ENCODE results near the gene FGF12. TPM values are rescaled to one million over a fixed set of nuclear protein-coding genes. Genes with fewer than 3 reads are reported as not detected.

FGF12 gene
- total RNA-seq, 1 experiment from 2014 or later, result 0.07 TPM

DNA sequence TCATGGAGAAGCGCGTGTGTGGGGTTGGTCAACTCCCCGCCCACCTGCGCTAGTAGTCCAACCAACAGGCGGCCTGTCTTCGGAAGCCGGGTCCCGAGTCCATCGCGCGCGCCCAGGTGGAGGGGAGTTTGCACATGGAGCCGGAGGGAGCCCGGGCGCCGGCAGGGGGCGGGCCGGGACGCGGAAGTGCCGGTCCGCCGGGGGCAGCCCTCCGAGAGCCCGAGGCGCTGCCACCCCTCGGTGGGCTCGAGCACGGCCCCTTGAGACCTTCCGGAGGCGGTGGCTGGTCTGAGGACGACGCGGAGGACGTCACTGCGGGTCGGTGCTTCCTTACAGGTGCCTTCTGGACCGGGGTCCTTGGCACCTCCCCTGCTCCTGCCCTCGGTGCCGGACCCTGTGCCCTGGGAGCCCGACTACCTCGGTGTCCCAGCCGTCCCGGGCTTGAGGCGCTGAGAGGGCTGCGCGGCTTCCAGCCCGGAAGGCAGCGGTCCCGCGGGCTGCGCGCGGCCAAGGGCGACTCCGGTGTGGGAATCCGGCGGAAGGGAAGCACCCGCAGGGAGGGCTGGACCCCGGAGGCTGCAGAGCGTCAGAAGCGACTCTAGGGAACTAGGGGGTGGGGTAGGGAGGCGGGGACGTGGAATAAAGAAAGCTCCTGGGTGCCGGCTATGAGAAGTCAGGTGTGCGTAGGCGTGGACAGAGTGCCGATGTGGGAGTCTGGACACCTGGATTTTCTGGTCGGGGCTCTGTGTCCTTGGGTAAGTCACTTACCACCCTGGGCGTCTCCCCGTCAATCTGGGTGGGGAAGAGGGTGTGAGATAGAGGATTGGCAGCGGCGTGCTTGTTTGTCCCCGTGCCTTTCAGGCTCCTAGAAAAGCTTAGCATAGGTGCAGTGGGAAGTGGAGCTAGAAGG lies 212.3 kb downstream of the FGF12 start:
- ChIA-PET CTCF (no interaction called here), RAD21 (ENCODE audit: low non-redundant PET in 1 of 2, low total read pairs in 2 of 2, uncharacterized antibody in 2 of 2, unreplicated experiment in 2 of 2) (no interaction called here), POLR2A (no interaction called here)
- H3K9ac ChIP-seq (ENCODE audit: low read length), result no peak overlapping the region
- intact Hi-C loops (cut with micrococcal nuclease), result no loop called here
- peaks cover 10% of the 10 kb centered on the region for H3K27me3 ChIP-seq (ENCODE audit: insufficient read depth, low read length)
- no peak overlapping the region for H3K4me2 ChIP-seq (ENCODE audit: low read length)
- no peak for DNase-seq (ENCODE audit: low read depth, low spot score)
- H3K9me2 ChIP-seq (ENCODE audit: insufficient read depth), result no peaks in the 10 kb centered on the region
- TF ChIP-seq EZH2phosphoT487 (IDR thresholded peaks at IDR 0.05; ENCODE audit: borderline replicate concordance), result no peak
- TF ChIP-seq ZFX (IDR thresholded peaks at IDR 0.05), result no peak
- TF ChIP-seq EZH2 (IDR thresholded peaks at IDR 0.05), result no peak
- TF ChIP-seq, protein P1, sequence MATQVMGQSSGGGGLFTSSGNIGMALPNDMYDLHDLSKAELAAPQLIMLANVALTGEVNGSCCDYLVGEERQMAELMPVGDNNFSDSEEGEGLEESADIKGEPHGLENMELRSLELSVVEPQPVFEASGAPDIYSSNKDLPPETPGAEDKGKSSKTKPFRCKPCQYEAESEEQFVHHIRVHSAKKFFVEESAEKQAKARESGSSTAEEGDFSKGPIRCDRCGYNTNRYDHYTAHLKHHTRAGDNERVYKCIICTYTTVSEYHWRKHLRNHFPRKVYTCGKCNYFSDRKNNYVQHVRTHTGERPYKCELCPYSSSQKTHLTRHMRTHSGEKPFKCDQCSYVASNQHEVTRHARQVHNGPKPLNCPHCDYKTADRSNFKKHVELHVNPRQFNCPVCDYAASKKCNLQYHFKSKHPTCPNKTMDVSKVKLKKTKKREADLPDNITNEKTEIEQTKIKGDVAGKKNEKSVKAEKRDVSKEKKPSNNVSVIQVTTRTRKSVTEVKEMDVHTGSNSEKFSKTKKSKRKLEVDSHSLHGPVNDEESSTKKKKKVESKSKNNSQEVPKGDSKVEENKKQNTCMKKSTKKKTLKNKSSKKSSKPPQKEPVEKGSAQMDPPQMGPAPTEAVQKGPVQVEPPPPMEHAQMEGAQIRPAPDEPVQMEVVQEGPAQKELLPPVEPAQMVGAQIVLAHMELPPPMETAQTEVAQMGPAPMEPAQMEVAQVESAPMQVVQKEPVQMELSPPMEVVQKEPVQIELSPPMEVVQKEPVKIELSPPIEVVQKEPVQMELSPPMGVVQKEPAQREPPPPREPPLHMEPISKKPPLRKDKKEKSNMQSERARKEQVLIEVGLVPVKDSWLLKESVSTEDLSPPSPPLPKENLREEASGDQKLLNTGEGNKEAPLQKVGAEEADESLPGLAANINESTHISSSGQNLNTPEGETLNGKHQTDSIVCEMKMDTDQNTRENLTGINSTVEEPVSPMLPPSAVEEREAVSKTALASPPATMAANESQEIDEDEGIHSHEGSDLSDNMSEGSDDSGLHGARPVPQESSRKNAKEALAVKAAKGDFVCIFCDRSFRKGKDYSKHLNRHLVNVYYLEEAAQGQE (IDR thresholded peaks at IDR 0.05; ENCODE audit: low read depth), result no peak
- no peak for TF ChIP-seq ZNF274 (IDR thresholded peaks at IDR 0.05; ENCODE audit: low read depth, low read length)
- no peak for TF ChIP-seq SP1 (IDR thresholded peaks at IDR 0.05; ENCODE audit: low read depth)
- no peak for TF ChIP-seq EGR1 (IDR thresholded peaks at IDR 0.05; ENCODE audit: low read depth)
- TF ChIP-seq CTCF (IDR thresholded peaks at IDR 0.05 in 2 of 3, conservative IDR thresholded peaks at IDR 0.05 in 1 of 3; ENCODE audit: borderline replicate concordance in 1 of 3, insufficient read depth in 1 of 3, low read depth in 2 of 3, low read length in 2 of 3), result no peak
- TF ChIP-seq ATF3 (IDR thresholded peaks at IDR 0.05), result no peak
- no peak for TF ChIP-seq ZBTB33 (IDR thresholded peaks at IDR 0.05; ENCODE audit: extremely low read depth, insufficient replicate concordance, low read length)
- no peak for TF ChIP-seq SRF (IDR thresholded peaks at IDR 0.05; ENCODE audit: low read depth)
- TF ChIP-seq POLR2A (IDR thresholded peaks at IDR 0.05; ENCODE audit: borderline replicate concordance, extremely low read depth, insufficient read depth, insufficient read length), result no peak
- no peak for TF ChIP-seq SIN3A (IDR thresholded peaks at IDR 0.05; ENCODE audit: low read depth)
- no peaks in the 10 kb centered on the region for H4K20me1 ChIP-seq (ENCODE audit: insufficient read depth)
- no peaks in the 10 kb centered on the region for H3K79me2 ChIP-seq (ENCODE audit: insufficient read depth, low read length)
- no peak overlapping the region for H3K4me3 ChIP-seq (replicated peaks in 1 of 2; ENCODE audit: low read depth in 1 of 2, low read length in 2 of 2)
- ATAC-seq, result no peak
- H2AFZ ChIP-seq (ENCODE audit: low read depth, low read length, poor library complexity, severe bottlenecking), result no peak overlapping the region
- no peak overlapping the region for H3K27ac ChIP-seq (ENCODE audit: low read depth, low read length)
- H3K4me1 ChIP-seq (ENCODE audit: control insufficient read depth in 1 of 2, insufficient read depth in 2 of 2, low read length in 2 of 2), result no peaks in the 10 kb centered on the region
- BruUV-seq (replicated peaks), result no TSS peak
- H3K9me3 ChIP-seq (ENCODE audit: control insufficient read depth in 1 of 2, insufficient read depth in 1 of 2, low read depth in 1 of 2, low read length in 2 of 2), result no peaks in the 10 kb centered on the region
- H3K36me3 ChIP-seq (ENCODE audit: control insufficient read depth in 1 of 2, insufficient read depth in 2 of 2, low read length in 2 of 2), result no peaks in the 10 kb centered on the region
